ENCODE measurements around the gene HADH.

The HADH gene

GRCh38 chr4:108058685-108059440 is 69.2 kb downstream of the HADH start:
- DNase-seq (ENCODE audit: low spot score): peak; percentile 58

GRCh38 chr4:108060164-108060563 is 70.5 kb downstream of the HADH start:
- peak; percentile 35 for DNase-seq (ENCODE audit: low spot score)

- peak; percentile 16 for DNase-seq (ENCODE audit: low spot score)
These were observed 71.1 kb downstream of the HADH start for GRCh38 chr4:108060686-108061321.

- no peak for DNase-seq (ENCODE audit: low spot score)
These were observed 78.8 kb downstream of the HADH start for GRCh38 chr4:108068442-108068841.

- DNase-seq (ENCODE audit: low spot score): no peak
These were observed 81.1 kb downstream of the HADH start for GRCh38 chr4:108070775-108071174.

GRCh38 chr4:108072300-108072699 is 82.6 kb downstream of the HADH start:
- DNase-seq (ENCODE audit: low spot score): no peak

- DNase-seq (ENCODE audit: low spot score): no peak
These were observed 88.5 kb downstream of the HADH start for GRCh38 chr4:108078024-108078733.

GRCh38 chr4:108080747-108081146 is 91.1 kb downstream of the HADH start:
- no peak for DNase-seq (ENCODE audit: low spot score)

- DNase-seq (ENCODE audit: low spot score): no peak
These were observed 91.6 kb downstream of the HADH start for GRCh38 chr4:108081256-108081655.
